ENCODE data around the gene DAG1.

GRCh38 chr3:49519916-49520385 lies 49.9 kb downstream of the DAG1 start:
- TF ChIP-seq POLR2A (IDR thresholded peaks at IDR 0.05) (no peak), EP300 (IDR thresholded peaks at IDR 0.05; ENCODE audit: low read depth) (no peak), POLR2AphosphoS5 (IDR thresholded peaks at IDR 0.05) (no peak)
- TF ChIP-seq, protein P1, sequence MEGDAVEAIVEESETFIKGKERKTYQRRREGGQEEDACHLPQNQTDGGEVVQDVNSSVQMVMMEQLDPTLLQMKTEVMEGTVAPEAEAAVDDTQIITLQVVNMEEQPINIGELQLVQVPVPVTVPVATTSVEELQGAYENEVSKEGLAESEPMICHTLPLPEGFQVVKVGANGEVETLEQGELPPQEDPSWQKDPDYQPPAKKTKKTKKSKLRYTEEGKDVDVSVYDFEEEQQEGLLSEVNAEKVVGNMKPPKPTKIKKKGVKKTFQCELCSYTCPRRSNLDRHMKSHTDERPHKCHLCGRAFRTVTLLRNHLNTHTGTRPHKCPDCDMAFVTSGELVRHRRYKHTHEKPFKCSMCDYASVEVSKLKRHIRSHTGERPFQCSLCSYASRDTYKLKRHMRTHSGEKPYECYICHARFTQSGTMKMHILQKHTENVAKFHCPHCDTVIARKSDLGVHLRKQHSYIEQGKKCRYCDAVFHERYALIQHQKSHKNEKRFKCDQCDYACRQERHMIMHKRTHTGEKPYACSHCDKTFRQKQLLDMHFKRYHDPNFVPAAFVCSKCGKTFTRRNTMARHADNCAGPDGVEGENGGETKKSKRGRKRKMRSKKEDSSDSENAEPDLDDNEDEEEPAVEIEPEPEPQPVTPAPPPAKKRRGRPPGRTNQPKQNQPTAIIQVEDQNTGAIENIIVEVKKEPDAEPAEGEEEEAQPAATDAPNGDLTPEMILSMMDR (IDR thresholded peaks at IDR 0.05): no peak

Measured in transverse colon (tissue), 4 donors.